H1 (cell line): ENCODE results near the gene VPS18. TPM values are rescaled to one million over a fixed set of nuclear protein-coding genes. Genes with fewer than 3 reads are reported as not detected.
A peak's percentile ranks its signal among the peaks of the same experiment; 100 is the strongest.

Experiments
- CTCF ChIA-PET: fragments of 300-600 bp; sonication (Branson Sonifier 250); formaldehyde crosslinking; loops from one replicate; lab custom pipeline; 2021; ENCODE audit not compliant: partially characterized antibody; lab: Charles Lee
- POLR2A ChIA-PET: fragments of 300-600 bp; sonication (Branson Sonifier 250); formaldehyde crosslinking; loops from one replicate; lab custom pipeline; 2021; ENCODE audit warnings: inconsistent platforms; ENCODE audit not compliant: partially characterized antibody; lab: Charles Lee
- DNase-seq, 2 experiments: peaks; one replicate each; pipeline versions ENCODE4 v3.0.0 to v3.0.0-alpha.2; 2010 to 2022; ENCODE audit warnings: low spot score in 2 of 2, low read depth in 1 of 2, mixed read lengths in 1 of 2
- FAIRE-seq: peaks from 2 replicates; lab custom pipeline; 2011; peaks lifted over from hg19 to GRCh38; lab: Jason Lieb, UNC
- H2AFZ ChIP-seq: 2 replicates; pipeline ENCODE4 v1.8.1; 2012; ENCODE audit warnings: low read length, inconsistent platforms
- H2AK5ac ChIP-seq: 2 replicates; pipeline ENCODE4 v1.6.1; 2013; ENCODE audit warnings: low read depth, low read length
- H2BK120ac ChIP-seq: replicated peaks from 2 replicates; pipeline ENCODE3; 2013; ENCODE audit warnings: low read depth, low read length, inconsistent platforms
- H2BK12ac ChIP-seq: 2 replicates; pipeline ENCODE4 v1.6.1; 2013; ENCODE audit warnings: low read depth, low read length
- H2BK15ac ChIP-seq: 2 replicates; pipeline ENCODE4 v1.6.1; 2013; ENCODE audit warnings: low read length
- H2BK20ac ChIP-seq: 2 replicates; pipeline ENCODE4 v1.6.1; 2013; ENCODE audit warnings: low read length
- H2BK5ac ChIP-seq: 2 replicates; pipeline ENCODE4 v1.6.1; 2013; ENCODE audit warnings: low read depth, low read length
- H3K14ac ChIP-seq: 2 replicates; pipeline ENCODE4 v1.6.1; 2013; ENCODE audit warnings: inconsistent platforms; ENCODE audit not compliant: insufficient read length
- H3K18ac ChIP-seq: 2 replicates; pipeline ENCODE4 v1.6.1; 2013; ENCODE audit warnings: low read length; ENCODE audit errors: extremely low read depth
- H3K23ac ChIP-seq: 2 replicates; pipeline ENCODE4 v1.6.1; 2013; ENCODE audit warnings: inconsistent platforms; ENCODE audit not compliant: insufficient read length
- H3K23me2 ChIP-seq: 2 replicates; pipeline ENCODE4 v1.6.1; 2013; ENCODE audit warnings: low read depth, low read length
- H3K27ac ChIP-seq: 2 replicates; pipeline ENCODE4 v1.6.1; 2011; ENCODE audit warnings: low read depth, low read length, inconsistent platforms
- H3K27me3 ChIP-seq, 4 experiments: replicated peaks in 1 of 4; 1 replicate in 1 of 4; 2 replicates in 3 of 4; pipeline versions ENCODE4 v1.6.1 to v1.8.1; 2011 to 2013; ENCODE audit warnings: low read length in 3 of 4, mild to moderate bottlenecking in 3 of 4, inconsistent platforms in 2 of 4, mixed read lengths in 2 of 4, moderate library complexity in 1 of 4; ENCODE audit not compliant: control insufficient read depth in 3 of 4, insufficient read depth in 3 of 4; ENCODE audit errors: extremely low read depth in 1 of 4
- H3K36me3 ChIP-seq, 4 experiments: 2 replicates each; pipeline versions ENCODE4 v1.6.1 to v1.8.1; 2011 to 2013; ENCODE audit warnings: mild to moderate bottlenecking in 4 of 4, low read length in 3 of 4, moderate library complexity in 2 of 4, control low read depth in 1 of 4, inconsistent platforms in 1 of 4; ENCODE audit not compliant: insufficient read depth in 4 of 4, control insufficient read depth in 2 of 4
- H3K4ac ChIP-seq: replicated peaks from 2 replicates; pipeline ENCODE3; 2013; ENCODE audit warnings: low read length, low read depth, mixed read lengths, inconsistent platforms; ENCODE audit not compliant: insufficient read length
- H3K4me1 ChIP-seq, 4 experiments: replicated peaks in 1 of 4; 1 replicate in 1 of 4; 2 replicates in 3 of 4; pipeline versions ENCODE4 v1.6.1 to v1.8.1; 2011 to 2013; ENCODE audit warnings: low read length in 3 of 4, inconsistent platforms in 2 of 4, mixed read lengths in 1 of 4; ENCODE audit not compliant: insufficient read depth in 4 of 4, control insufficient read depth in 3 of 4
- H3K4me2 ChIP-seq, 2 experiments: 2 replicates each; pipeline versions ENCODE4 v1.6.1 to v1.8.1; 2011 to 2013; ENCODE audit warnings: low read depth in 2 of 2, low read length in 2 of 2, control low read depth in 1 of 2, inconsistent platforms in 1 of 2, mild to moderate bottlenecking in 1 of 2; ENCODE audit not compliant: insufficient read depth in 1 of 2
- H3K4me3 ChIP-seq, 4 experiments: fragments of 200-600, 300-600 bp in 1 of 4; sonication (generic), shearing (Covaris generic), sonication (Bioruptor Twin) in 1 of 4; 2 replicates each; pipeline versions ENCODE4 v1.5.1 to v1.8.1; 2011 to 2016; ENCODE audit warnings: low read length in 4 of 4, low read depth in 3 of 4, control low read depth in 2 of 4, inconsistent platforms in 2 of 4, mild to moderate bottlenecking in 2 of 4, mixed read lengths in 1 of 4, moderate library complexity in 1 of 4; ENCODE audit not compliant: insufficient read depth in 2 of 4; ENCODE audit errors: extremely low read depth in 1 of 4
- H3K56ac ChIP-seq: replicated peaks from 2 replicates; pipeline ENCODE3; 2013; ENCODE audit warnings: low read depth, mild to moderate bottlenecking, mixed read lengths, low read length, inconsistent platforms; ENCODE audit not compliant: insufficient read length
- H3K79me1 ChIP-seq: 2 replicates; pipeline ENCODE4 v1.6.1; 2013; ENCODE audit warnings: low read depth, low read length, control low read depth
- H3K79me2 ChIP-seq, 2 experiments: 2 replicates each; pipeline versions ENCODE4 v1.6.1 to v1.8.1; 2012 to 2013; ENCODE audit warnings: low read length in 2 of 2, mild to moderate bottlenecking in 2 of 2, inconsistent platforms in 1 of 2; ENCODE audit not compliant: insufficient read depth in 2 of 2, control insufficient read depth in 1 of 2
- H3K9ac ChIP-seq, 4 experiments: replicated peaks in 1 of 4; 1 replicate in 1 of 4; 2 replicates in 3 of 4; pipeline versions ENCODE4 v1.6.1 to v1.8.1; 2011 to 2013; ENCODE audit warnings: low read depth in 3 of 4, low read length in 3 of 4, control low read depth in 2 of 4, mild to moderate bottlenecking in 2 of 4, moderate library complexity in 2 of 4, inconsistent platforms in 1 of 4; ENCODE audit errors: extremely low read depth in 1 of 4
- H3K9me3 ChIP-seq, 2 experiments: 2 replicates each; pipeline versions ENCODE4 v1.6.1 to v1.8.1; 2012 to 2013; ENCODE audit warnings: mild to moderate bottlenecking in 2 of 2, moderate library complexity in 2 of 2, control low read depth in 1 of 2, inconsistent platforms in 1 of 2, low read depth in 1 of 2, low read length in 1 of 2, mixed read lengths in 1 of 2; ENCODE audit not compliant: insufficient read depth in 2 of 2
- H4K20me1 ChIP-seq, 2 experiments: replicated peaks in 1 of 2; 2 replicates each; pipeline versions ENCODE3 to v1.8.1; 2011 to 2013; ENCODE audit warnings: inconsistent platforms in 2 of 2, low read length in 2 of 2, mild to moderate bottlenecking in 1 of 2; ENCODE audit not compliant: insufficient read depth in 2 of 2, control insufficient read depth in 1 of 2
- H4K5ac ChIP-seq: 2 replicates; pipeline ENCODE4 v1.6.1; 2013; ENCODE audit warnings: low read length, low read depth, mixed read lengths, inconsistent platforms; ENCODE audit not compliant: insufficient read length
- H4K8ac ChIP-seq: 2 replicates; pipeline ENCODE4 v1.8.0; 2013; ENCODE audit warnings: mild to moderate bottlenecking, moderate library complexity, low read length, inconsistent platforms; ENCODE audit not compliant: insufficient read depth; ENCODE audit errors: extremely low read depth
- H4K91ac ChIP-seq: replicated peaks from 2 replicates; pipeline ENCODE3; 2013; ENCODE audit warnings: low read length, mixed read lengths, inconsistent platforms; ENCODE audit not compliant: insufficient read length
- ATF2 ChIP-seq: IDR thresholded peaks from 2 replicates; pipeline ENCODE4 v1.6.1; 2012; ENCODE audit warnings: low read length, inconsistent platforms
- ATF3 ChIP-seq: IDR thresholded peaks from 2 replicates; pipeline ENCODE4 v1.6.1; 2011; ENCODE audit warnings: low read depth, mild to moderate bottlenecking, low read length; ENCODE audit not compliant: insufficient read depth
- BACH1 ChIP-seq: IDR thresholded peaks from 2 replicates; pipeline ENCODE4 v1.6.1; 2012; ENCODE audit warnings: low read length, improper control_type of control experiment
- CREB1 ChIP-seq: IDR thresholded peaks from 2 replicates; pipeline ENCODE4 v1.6.1; 2012; ENCODE audit warnings: inconsistent platforms
- POLR2A ChIP-seq, 2 experiments: IDR thresholded peaks; 1 replicate in 1 of 2; 2 replicates in 1 of 2; pipeline ENCODE4 v1.6.1; 2011; ENCODE audit warnings: low read depth in 2 of 2, low read length in 2 of 2, mild to moderate bottlenecking in 2 of 2; ENCODE audit errors: control extremely low read depth in 1 of 2
- RAD21 ChIP-seq, 2 experiments: IDR thresholded peaks in 1 of 2; conservative IDR thresholded peaks in 1 of 2; 2 replicates each; pipeline ENCODE4 v1.6.1; 2011; ENCODE audit warnings: low read depth in 2 of 2, low read length in 2 of 2, improper control_type of control experiment in 1 of 2, inconsistent platforms in 1 of 2, mild to moderate bottlenecking in 1 of 2, moderate library complexity in 1 of 2
- SP1 ChIP-seq: IDR thresholded peaks from 2 replicates; pipeline ENCODE4 v1.6.1; 2011; ENCODE audit warnings: low read depth, low read length
- TEAD4 ChIP-seq: IDR thresholded peaks from 2 replicates; pipeline ENCODE4 v1.6.1; 2012; ENCODE audit warnings: low read depth, low read length, inconsistent platforms, mixed read lengths
- USF2 ChIP-seq: IDR thresholded peaks from 2 replicates; pipeline ENCODE4 v1.6.1; 2011; ENCODE audit warnings: low read length, improper control_type of control experiment
- YY1 ChIP-seq: IDR thresholded peaks from 2 replicates; pipeline ENCODE4 v1.6.1; 2011; ENCODE audit warnings: low read depth, mild to moderate bottlenecking, low read length
- WGBS, 2 experiments: shearing (Covaris generic) in 1 of 2; methylation state at CpG; one replicate each; pipeline versions ENCODE4 v1.1.6 to v1.1.7; 2013 to 2015; ENCODE audit warnings: low lambda C conversion rate in 2 of 2, mixed read lengths in 2 of 2, inconsistent platforms in 1 of 2, low coverage in 1 of 2, missing lambda C conversion rate in 1 of 2; ENCODE audit not compliant: insufficient replicate concordance in 2 of 2, insufficient coverage in 1 of 2, insufficient read length in 1 of 2; ENCODE audit errors: extremely low coverage in 1 of 2, missing lambda C conversion rate in 1 of 2; 5-methylcytosine and 5-hydroxymethylcytosine counted together
- polyA plus RNA-seq, 7 experiments: library from polyadenylated mRNA; depleted of rRNA in 3 of 7; stranded (reverse) in 5 of 7; unstranded in 2 of 7; fragments of >200 nt in 5 of 7; fragments of 200-250 nt in 2 of 7; gene quantifications; 1 replicate in 5 of 7; 2 replicates in 1 of 7; 4 replicates in 1 of 7; pipeline versions ENCODE4 v1.2.1 to v1.2.3, GENCODE V29; 2011 to 2013; ENCODE audit warnings: missing spikeins in 2 of 7, mixed read lengths in 2 of 7
- total RNA-seq: library from RNA; stranded (reverse); fragmentation: NEBNext Ultra II Directional; extraction: Animal tissue kit (Norgen Biotek cat#: 25700); gene quantifications from 2 replicates; pipeline ENCODE4 v1.2.1, GENCODE V29; 2021

Gene VPS18
- total and polyA plus RNA-seq, 2 of the 8 experiments (the other 6 are each of a cell fraction or from before 2014, with no cell fraction given) = 28.9 to 32.7 TPM

GRCh38 chr15:40844696-40845030 is 49.6 kb upstream of the VPS18 start:
- H3K27ac ChIP-seq = peak overlapping the region; percentile 82; the same call in 1 of the 2 replicates
- H2AFZ ChIP-seq = no peak overlapping the region; the same call in 1 of the 2 replicates
- H3K14ac ChIP-seq = no peak overlapping the region
- H3K4ac ChIP-seq = peak overlapping the region; percentile 91
- no peaks in the 10 kb centered on the region for H3K9me3 ChIP-seq
- 2% methylated on average over 28 of the region's 28 CpGs; no CpG with 5 or more reads in 1 of the 2 experiments for WGBS, 2 experiments
- ChIA-PET CTCF (interaction anchor here (0.8 to 14.5 kb wide), 13 partner anchors 12 to 166 kb away, joined by 3 to 157 read pairs (median 5); partner anchors contain the start of gene RHOV), POLR2A (interaction anchor here (0.7 to 3.1 kb wide), 28 partner anchors 9 to 150 kb away, joined by 3 to 37 read pairs (median 5); partner anchors contain the start of genes CHAC1, DNAJC17, GCHFR and PPP1R14D)
- H3K4me1 ChIP-seq = peaks cover 0 to 26% (median 15%) of the 10 kb centered on the region in 4 experiments; a peak in 6 of 7 replicates
- H4K20me1 ChIP-seq = peaks cover 5 to 18% of the 10 kb centered on the region in 2 experiments
- H3K56ac ChIP-seq = peak overlapping the region; percentile 71
- H2BK20ac ChIP-seq = no peak overlapping the region
- 0 out of 2 replicates have a peak overlapping the region, but pooled peaks have one; percentile 61 for H2BK15ac ChIP-seq
- peak overlapping the region; percentile 88; the same call in 1 of the 2 replicates for H2BK5ac ChIP-seq
- no peak overlapping the region for H2BK120ac ChIP-seq
- peak overlapping the region; percentile 85 to 96 for H3K4me2 ChIP-seq
- peaks cover 0 to 2% (median 0%) of the 10 kb centered on the region in 4 experiments; a peak in 1 of 7 replicates for H3K27me3 ChIP-seq
- H4K5ac ChIP-seq = peak overlapping the region; percentile 68
- no peak overlapping the region for H3K23ac ChIP-seq
- H3K23me2 ChIP-seq = peaks cover 13% of the 10 kb centered on the region
- H3K79me2 ChIP-seq = peaks cover 0 to 46% of the 10 kb centered on the region in 2 experiments; a peak in 3 of 4 replicates
- H2AK5ac ChIP-seq = no peak overlapping the region
- DNase-seq (no peak), FAIRE-seq (no peak)
- peak overlapping the region; percentile 97; the same call in 1 of the 2 replicates for H4K8ac ChIP-seq
- H4K91ac ChIP-seq = peak overlapping the region; percentile 97
- peak overlapping the region; percentile 93 for H3K18ac ChIP-seq
- peak overlapping the region; percentile 65 to 88 (median 76) for H3K4me3 ChIP-seq
- H3K79me1 ChIP-seq = peaks cover 24% of the 10 kb centered on the region
- H3K36me3 ChIP-seq = peaks cover 0 to 13% (median under 1%) of the 10 kb centered on the region in 4 experiments; a peak in 4 of 8 replicates
- peak overlapping the region; percentile 29 for H2BK12ac ChIP-seq
- peak overlapping the region; percentile 56 to 93 (median 80) for H3K9ac ChIP-seq
- TF ChIP-seq POLR2A (IDR thresholded peaks at IDR 0.05; ENCODE audit: control extremely low read depth in 1 of 2, low read depth in 2 of 2, low read length in 2 of 2) (no peak), USF2 (no peak), YY1 (0 out of 2 replicates have a peak, but pooled peaks have one; percentile 68), RAD21 (IDR thresholded peaks at IDR 0.05 in 1 of 2, conservative IDR thresholded peaks at IDR 0.05 in 1 of 2; ENCODE audit: low read depth in 2 of 2, low read length in 2 of 2) (no peak), ATF3 (no peak), BACH1 (no peak), TEAD4 (no peak), CREB1 (no peak), ATF2 (0 out of 2 replicates have a peak, but pooled peaks have one; percentile 5), SP1 (no peak)
